DMS53 (cell line): ENCODE measurements around the gene NSDHL.
"Not testable (repeated sequence)": the region's sequence is repeated elsewhere in the genome, so short reads cannot be mapped to it uniquely, and the experiment has no call there.

Experiments
- DNase-seq: peaks from one replicate; lab custom pipeline; 2025; lab: John Stamatoyannopoulos, UW

Gene NSDHL

DNA sequence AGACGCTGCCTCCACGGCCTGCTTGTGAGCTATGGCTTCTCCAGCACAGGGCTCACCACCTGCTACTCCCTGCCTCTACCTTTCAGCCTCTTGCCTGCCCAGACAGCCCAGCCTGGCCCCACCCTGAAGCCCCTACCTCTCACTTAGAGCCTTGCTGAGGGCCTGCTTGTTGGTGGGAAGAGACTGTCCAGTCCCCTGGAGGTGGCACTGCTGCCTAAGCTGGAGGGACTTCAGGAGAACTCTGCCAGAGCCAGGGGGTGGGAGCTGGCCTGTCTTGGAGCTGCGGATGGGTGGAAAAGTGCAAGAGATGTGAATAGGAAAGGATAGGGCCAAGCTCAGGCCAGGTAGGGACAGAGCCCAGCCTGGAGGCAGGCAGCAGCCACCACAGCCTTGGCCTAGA lies 64.3 kb downstream of the NSDHL start:
- DNase-seq, result no peak

GRCh38 chrX:152895724-152896420 lies 65.0 kb downstream of the NSDHL start:
- peak; percentile 27 for DNase-seq

DNA sequence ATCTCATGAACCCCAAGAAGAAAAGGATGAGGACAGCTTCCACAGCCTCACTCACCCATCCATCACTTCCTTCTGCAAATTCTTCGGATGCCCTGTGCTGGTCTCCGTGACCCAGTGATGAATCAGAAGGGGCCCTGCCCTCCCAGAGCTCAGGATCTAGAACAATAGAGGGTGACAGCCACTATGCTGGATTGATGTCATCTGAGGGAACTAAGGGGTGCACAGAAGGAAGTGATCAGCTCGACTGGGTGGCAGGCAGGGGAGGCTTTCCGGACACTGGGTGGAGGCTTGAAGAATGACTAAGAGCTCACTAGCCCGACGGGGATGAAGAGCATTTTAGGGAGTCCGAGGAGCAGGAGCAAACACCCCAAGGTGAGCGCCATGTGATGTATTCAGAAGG lies 65.6 kb downstream of the NSDHL start:
- no peak for DNase-seq

GRCh38 chrX:152897222-152898131 lies 66.6 kb downstream of the NSDHL start, which contains the start of gene ZNF185:
Gene ZNF185 (plus strand): TSS chrX:152898067. CDS start chrX:152914490, 16,423 bp downstream.
- peak; percentile 64 for DNase-seq

GRCh38 chrX:152898442-152898841 lies 67.6 kb downstream of the NSDHL start:
- no peak for DNase-seq

DNA sequence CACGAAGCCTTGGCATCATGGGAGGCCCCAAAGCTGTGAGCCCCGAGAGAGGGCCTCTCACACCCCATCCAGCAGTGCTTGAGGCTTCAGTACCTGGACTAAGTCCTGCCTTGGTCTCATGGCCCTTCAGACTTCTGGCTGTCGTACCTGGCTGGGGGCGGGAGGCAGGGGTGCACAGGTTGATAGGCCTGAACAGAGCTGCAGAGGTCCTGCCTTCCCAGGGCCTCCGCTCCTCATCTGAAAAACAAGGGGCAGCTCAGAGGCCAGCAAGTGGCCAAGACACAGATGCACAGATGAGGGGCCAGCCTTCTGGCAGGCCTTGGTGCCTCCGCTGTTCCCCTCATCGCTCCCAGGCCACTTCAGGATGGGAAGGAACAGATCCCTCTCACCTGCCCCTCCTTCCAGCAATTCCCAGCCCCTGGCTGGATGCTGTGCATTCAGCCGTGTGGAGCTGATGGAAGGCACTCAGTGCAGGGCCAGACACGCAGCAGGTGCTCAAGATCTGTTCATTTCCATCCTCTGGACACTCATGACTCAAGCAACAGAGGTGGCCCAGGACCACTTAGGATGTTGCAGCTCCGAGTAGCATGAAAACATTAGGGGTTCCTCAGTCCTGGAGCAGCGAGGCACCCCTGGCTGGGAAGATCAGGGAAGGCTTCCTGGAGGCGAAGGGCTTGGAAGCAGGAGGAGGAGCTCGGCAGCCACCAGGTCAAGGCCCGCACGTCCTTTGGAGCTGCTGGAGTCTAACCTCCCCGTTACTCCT lies 68.4 kb downstream of the NSDHL start:
- DNase-seq, result no peak

DNA sequence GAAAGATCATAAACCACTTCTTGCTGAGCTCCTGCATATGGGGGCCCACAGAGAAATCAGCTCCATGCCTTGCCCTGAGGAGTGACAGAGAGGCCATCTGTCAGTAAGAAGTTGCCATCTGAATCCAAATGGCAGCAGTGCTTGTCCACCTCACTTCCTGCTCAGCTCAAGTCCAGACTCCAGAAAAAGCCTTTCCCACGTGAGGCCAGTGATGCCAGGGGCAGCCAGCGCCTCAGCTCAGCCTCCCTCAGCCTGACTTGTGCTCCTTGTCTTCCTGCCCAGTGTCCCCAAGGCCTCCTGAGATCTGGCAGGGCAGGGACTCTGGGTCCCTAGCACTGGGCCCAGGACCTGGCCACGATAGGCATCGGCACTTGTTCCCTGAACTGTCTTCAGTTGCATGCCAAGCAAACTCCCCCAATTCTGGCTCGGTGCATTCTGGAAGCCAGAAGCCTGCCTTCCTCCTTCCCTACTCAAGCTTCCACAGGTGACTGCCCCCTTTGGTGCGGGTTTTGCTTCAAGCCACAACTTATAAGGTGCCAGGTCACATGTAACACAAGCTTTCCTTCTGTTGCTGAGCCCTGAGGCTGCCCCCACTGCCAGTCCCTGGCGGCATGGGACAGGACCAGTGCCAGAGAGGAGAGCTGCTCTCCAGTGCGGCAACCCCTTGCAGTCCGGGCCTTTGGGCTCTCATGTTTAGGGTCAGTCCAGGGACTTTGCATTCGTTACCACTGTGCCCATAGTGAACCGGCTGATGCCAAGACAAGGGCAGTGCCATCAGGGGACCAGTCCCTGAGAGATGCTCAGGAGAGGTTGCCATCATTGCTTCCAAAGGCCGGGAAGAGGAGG lies 69.2 kb downstream of the NSDHL start:
- no peak for DNase-seq

GRCh38 chrX:152900937-152901445 lies 70.1 kb downstream of the NSDHL start:
- DNase-seq, result no peak

- no peak for DNase-seq
These were observed 71.1 kb downstream of the NSDHL start for GRCh38 chrX:152901816-152902501.

GRCh38 chrX:152902502-152902820 lies 71.6 kb downstream of the NSDHL start:
- no peak for DNase-seq

- DNase-seq, result no peak
These were observed 72.7 kb downstream of the NSDHL start for GRCh38 chrX:152903589-152903988.

- peak; percentile 60 for DNase-seq
These were observed 73.6 kb downstream of the NSDHL start for GRCh38 chrX:152904151-152905080.

DNA sequence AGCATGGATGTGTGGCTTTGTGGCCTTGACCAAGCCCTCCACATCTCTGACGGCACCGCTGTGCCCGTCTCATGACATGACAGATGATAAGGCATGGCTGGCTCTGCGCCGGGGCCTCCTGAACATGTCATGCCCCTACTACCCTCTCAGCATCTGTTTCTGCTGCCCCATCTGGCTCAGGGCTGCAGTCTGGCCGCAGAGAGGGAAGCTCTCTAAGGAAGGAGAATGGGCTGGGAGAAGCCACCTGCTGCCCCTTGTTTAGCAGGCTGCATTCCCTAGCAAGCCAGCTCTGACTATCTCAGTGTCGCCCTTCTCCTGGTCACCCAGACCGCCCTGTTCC lies 74.2 kb downstream of the NSDHL start:
- DNase-seq, result peak; percentile 26

GRCh38 chrX:152907084-152907651 lies 76.3 kb downstream of the NSDHL start:
- DNase-seq, result peak; percentile 49

GRCh38 chrX:152908486-152908885 lies 77.6 kb downstream of the NSDHL start:
- no peak for DNase-seq

GRCh38 chrX:152910018-152910417 lies 79.2 kb downstream of the NSDHL start:
- not testable (repeated sequence) for DNase-seq

GRCh38 chrX:152912106-152912505 lies 81.2 kb downstream of the NSDHL start:
- DNase-seq, result peak; percentile 24

GRCh38 chrX:152912641-152913040 lies 81.8 kb downstream of the NSDHL start:
- no peak for DNase-seq

GRCh38 chrX:152913346-152913745 lies 82.5 kb downstream of the NSDHL start:
- DNase-seq, result no peak
